SK-N-MC (cell line): ENCODE data around the gene NEDD9.

Experiments used
- DNase-seq: peaks from one replicate; pipeline ENCODE4 v3.0.0-alpha.2; 2011; ENCODE audit warnings: low read depth, low spot score
- H3K27ac ChIP-seq: fragments of 200-600 bp; sonication (generic); 2 replicates; pipeline ENCODE4 v1.5.1; 2016; ENCODE audit warnings: mixed run types
- H3K36me3 ChIP-seq: fragments of 200-600 bp; sonication (generic); 2 replicates; pipeline ENCODE4 v1.6.1; 2017; ENCODE audit warnings: antibody characterized with exemption, low read length, mixed read lengths; ENCODE audit not compliant: insufficient read depth
- H3K4me3 ChIP-seq: fragments of 200-600 bp; sonication (generic); 2 replicates; pipeline ENCODE4 v1.5.1; 2016
- H3K9ac ChIP-seq: fragments of 200-600 bp; sonication (generic); 2 replicates; pipeline ENCODE4 v1.8.0; 2017; ENCODE audit warnings: mixed run types, mixed read lengths; ENCODE audit not compliant: insufficient read length
- H3K9me3 ChIP-seq: fragments of 200-600 bp; sonication (generic); 2 replicates; pipeline ENCODE4 v1.6.1; 2017; ENCODE audit warnings: low read depth, mild to moderate bottlenecking, antibody characterized with exemption, low read length, moderate library complexity, mixed read lengths
- EZH2 ChIP-seq: fragments of 200-600 bp; sonication (generic); IDR thresholded peaks from one replicate; pipeline ENCODE4 v1.6.1; 2017; ENCODE audit warnings: antibody characterized with exemption
- FOXP2 ChIP-seq: optimal IDR thresholded peaks from 2 replicates; pipeline ENCODE3; 2011; ENCODE audit warnings: mild to moderate bottlenecking, moderate library complexity; ENCODE audit not compliant: insufficient read depth; ENCODE audit errors: extremely low read length, control extremely low read depth
- POLR2AphosphoS5 ChIP-seq: IDR thresholded peaks from 2 replicates; pipeline ENCODE4 v1.6.1; 2012; ENCODE audit warnings: mild to moderate bottlenecking, low read depth, low read length, borderline replicate concordance

NEDD9 gene

DNA sequence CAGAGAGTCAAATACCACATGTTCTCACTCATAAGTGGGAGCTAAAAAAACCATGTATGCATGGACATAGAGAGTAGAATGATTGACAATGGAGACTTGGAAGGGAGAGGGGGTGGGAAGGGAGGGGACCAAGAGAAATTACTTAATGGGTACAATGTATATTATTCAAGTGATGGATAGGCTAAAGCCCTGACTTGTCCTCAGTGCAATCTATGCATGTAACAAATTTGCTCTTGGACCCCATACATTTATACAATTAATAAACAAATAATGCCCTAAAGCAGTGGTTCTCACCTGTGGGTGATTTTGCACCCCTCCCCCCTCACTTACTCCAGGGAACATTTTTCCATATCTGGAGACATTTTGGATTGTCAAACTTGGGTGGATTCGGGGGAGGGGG lies 33.5 kb upstream of the NEDD9 start:
- H3K4me3 ChIP-seq: no peak overlapping the region
- no peaks in the 10 kb centered on the region for H3K36me3 ChIP-seq
- no peaks in the 10 kb centered on the region for H3K9me3 ChIP-seq
- H3K27ac ChIP-seq: no peak overlapping the region
- TF ChIP-seq EZH2 (no peak), FOXP2 (no peak), POLR2AphosphoS5 (no peak)
- no peak for DNase-seq
- H3K9ac ChIP-seq: no peak overlapping the region

DNA sequence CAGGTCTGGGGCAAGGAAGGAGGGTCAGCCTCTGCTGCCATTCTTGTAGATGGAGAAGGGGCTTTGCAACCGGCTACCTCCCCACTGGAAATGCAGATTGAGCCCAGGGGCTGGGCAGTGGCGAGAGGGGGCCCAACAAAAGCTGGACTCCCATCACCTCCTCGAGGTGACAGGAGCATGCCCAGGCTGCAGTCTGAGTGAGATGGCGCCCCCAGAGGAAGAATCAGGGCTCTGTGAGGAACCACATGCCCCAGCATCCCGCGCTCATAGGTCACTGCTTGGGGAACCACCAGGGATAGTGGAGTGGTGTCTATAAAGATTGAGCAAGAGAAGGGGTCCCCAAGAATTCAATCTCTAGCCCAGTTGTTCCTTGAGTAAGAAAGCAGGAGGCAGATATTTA lies 31.6 kb upstream of the NEDD9 start:
- no peak overlapping the region for H3K27ac ChIP-seq
- H3K4me3 ChIP-seq: no peak overlapping the region
- no peak for TF ChIP-seq POLR2AphosphoS5
- no peak for TF ChIP-seq FOXP2
- TF ChIP-seq EZH2: no peak
- no peaks in the 10 kb centered on the region for H3K9me3 ChIP-seq
- DNase-seq: no peak
- no peaks in the 10 kb centered on the region for H3K36me3 ChIP-seq
- no peak overlapping the region for H3K9ac ChIP-seq

DNA sequence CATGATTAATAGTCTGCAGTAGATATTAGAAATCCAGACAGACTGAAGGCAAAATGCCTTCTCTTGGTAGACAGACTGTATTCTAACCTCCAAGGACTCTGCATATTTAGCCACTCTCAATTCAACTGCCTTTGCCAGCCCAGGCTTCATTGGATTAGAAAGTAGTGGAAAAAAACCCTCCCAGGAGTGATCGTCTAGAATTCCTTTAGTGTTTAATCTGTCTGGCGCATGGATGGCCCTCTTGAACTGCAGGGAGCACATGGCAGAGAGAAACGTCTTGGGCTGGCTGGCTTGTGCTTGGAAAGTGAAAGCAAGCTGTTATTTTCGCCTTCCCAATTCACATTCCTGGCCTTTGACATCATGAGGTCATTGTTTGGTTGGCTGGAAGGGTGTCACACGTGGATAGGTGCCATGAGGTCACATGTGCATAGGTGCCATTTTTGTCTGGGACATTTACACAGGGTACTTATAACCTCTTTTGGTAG lies 30.9 kb upstream of the NEDD9 start:
- TF ChIP-seq FOXP2 (no peak), POLR2AphosphoS5 (no peak), EZH2 (no peak)
- Histone ChIP-seq H3K27ac (no peak overlapping the region), H3K9ac (no peak overlapping the region), H3K9me3 (no peaks in the 10 kb centered on the region), H3K4me3 (no peak overlapping the region), H3K36me3 (no peaks in the 10 kb centered on the region)
- no peak for DNase-seq

DNA sequence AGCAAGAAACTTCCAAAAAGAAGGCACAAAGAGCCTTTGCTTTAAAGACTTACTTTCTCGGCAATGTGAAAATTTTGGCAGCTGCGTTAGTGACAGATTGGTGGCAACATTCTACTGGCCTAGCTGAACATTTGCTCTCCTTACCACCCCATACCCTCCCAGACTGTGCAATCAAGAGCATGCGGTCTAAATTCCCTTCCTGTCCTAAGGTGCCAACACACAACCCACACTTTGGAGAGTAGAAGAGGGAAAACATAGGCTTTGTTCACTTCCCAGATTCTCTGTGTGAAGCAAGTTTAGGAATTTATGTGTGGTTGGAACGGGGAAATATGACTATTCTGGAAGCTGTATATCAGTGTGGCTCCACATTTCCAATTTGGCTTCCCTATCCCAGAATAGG lies 29.8 kb upstream of the NEDD9 start:
- H3K36me3 ChIP-seq: no peaks in the 10 kb centered on the region
- H3K27ac ChIP-seq: no peak overlapping the region
- no peak overlapping the region for H3K9ac ChIP-seq
- DNase-seq: no peak
- no peak overlapping the region for H3K4me3 ChIP-seq
- TF ChIP-seq POLR2AphosphoS5: no peak
- TF ChIP-seq FOXP2: no peak
- no peaks in the 10 kb centered on the region for H3K9me3 ChIP-seq

DNA sequence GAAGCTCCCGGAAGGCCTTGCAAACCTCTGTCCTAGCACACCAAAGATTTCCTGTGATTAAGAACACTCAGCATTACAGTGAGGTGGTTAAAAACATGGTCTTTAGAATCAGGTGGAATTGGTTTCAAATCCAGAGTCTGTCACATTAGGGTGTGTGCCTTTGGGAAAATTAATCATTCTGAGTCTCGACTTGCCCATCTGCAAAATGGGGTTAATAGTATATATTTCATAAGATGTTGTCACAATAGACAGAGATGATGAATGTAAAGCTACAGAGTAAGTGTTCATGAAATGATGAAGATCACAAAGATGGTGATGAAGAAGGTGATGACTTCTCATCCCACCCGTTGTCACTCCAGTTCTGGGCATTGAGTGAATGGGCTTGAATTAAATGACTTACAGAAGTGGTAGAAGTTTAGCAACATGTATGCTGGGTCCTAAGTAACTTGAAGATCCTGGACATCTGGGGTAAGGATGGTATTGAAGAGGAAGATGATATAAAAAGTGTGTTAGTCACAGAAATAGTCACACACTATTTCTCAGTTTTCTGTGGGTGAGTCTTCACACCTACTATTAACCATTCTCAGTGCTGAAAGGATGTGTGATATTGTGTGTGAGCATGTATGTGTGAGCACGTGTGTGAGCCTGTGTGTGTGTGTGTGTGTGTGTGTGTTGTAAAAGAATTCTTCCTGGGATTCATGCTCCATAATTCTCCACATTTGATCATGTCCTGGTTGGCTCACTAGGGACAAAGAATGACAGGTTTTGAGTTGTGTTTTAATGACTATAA lies 28.0 kb upstream of the NEDD9 start:
- TF ChIP-seq POLR2AphosphoS5 (no peak), FOXP2 (no peak), EZH2 (no peak)
- H3K9me3 ChIP-seq: no peaks in the 10 kb centered on the region
- H3K27ac ChIP-seq: no peak overlapping the region
- H3K9ac ChIP-seq: no peak overlapping the region
- H3K36me3 ChIP-seq: no peaks in the 10 kb centered on the region
- no peak overlapping the region for H3K4me3 ChIP-seq
- DNase-seq: no peak

DNA sequence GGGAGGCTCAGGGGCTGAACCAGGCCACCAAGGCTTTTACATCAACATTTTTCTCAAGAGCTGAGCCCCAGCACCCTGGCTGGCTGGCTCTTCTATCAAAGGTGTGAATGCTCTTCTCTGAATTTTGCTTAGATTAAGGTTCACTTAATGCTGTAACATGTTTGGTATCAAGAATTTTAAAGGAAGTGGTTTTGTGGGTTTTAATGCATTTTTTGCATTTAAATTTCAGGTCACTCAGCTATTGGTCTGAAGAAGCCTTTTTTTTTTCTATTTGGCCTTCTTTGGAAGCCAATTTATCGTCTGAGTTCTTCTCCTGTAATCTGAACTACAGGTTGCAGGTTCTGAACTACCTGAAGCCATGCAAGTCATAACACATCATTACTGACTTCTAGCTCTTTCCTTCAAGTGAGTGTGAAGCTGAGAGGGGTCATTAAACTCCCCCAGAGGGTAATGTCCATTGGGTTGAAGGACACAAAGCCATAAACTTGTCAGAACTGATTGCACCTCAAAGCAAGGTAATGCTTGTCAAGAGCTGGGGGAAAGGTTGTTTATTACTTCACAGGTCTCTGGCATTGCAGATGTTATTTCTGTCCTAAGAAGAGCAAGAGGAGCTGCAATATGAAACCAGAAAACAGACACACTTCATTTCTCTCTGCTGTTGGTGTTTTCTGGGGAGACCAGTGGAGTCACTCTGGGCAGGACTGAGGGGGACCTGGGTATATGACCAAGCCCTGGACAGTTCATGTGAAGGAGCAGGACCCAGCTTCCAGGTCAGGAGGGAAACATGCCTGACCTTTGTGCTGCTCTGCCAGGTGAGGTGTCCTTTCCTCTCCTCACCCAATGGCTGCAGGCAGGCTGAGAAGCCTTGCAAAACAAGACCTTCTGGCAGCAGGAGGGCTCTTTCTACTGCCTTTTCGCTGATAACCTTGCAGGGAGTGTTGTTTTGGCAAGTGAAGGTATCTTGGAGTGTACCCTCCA lies 26.1 kb upstream of the NEDD9 start:
- TF ChIP-seq FOXP2 (no peak), EZH2 (no peak), POLR2AphosphoS5 (no peak)
- H3K9me3 ChIP-seq: no peaks in the 10 kb centered on the region
- no peaks in the 10 kb centered on the region for H3K36me3 ChIP-seq
- no peak for DNase-seq
- no peak overlapping the region for H3K9ac ChIP-seq
- H3K27ac ChIP-seq: no peak overlapping the region
- H3K4me3 ChIP-seq: no peak overlapping the region

DNA sequence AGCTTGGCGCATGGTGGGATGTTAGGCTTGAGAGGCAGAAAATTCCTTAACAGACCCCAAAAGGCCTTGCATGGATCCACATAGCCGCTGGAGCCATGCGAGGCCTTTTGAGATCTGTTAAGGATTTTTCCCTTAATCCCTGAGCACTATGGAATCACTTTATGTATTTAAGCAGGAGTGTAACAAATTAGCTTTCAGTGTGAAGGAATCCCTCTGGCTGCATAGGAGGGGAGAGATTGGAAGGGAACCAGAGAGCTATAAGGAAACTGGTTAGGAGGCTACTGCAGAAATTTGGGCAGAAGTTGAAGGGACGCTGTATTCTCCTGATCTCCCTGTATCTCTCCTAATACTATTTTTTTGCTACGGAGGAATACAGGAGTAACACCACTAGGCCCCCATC lies 23.1 kb upstream of the NEDD9 start:
- H3K36me3 ChIP-seq: no peaks in the 10 kb centered on the region
- no peak overlapping the region for H3K9ac ChIP-seq
- H3K4me3 ChIP-seq: no peak overlapping the region
- H3K27ac ChIP-seq: no peak overlapping the region
- no peaks in the 10 kb centered on the region for H3K9me3 ChIP-seq
- TF ChIP-seq EZH2 (no peak), POLR2AphosphoS5 (no peak), FOXP2 (no peak)
- DNase-seq: no peak

DNA sequence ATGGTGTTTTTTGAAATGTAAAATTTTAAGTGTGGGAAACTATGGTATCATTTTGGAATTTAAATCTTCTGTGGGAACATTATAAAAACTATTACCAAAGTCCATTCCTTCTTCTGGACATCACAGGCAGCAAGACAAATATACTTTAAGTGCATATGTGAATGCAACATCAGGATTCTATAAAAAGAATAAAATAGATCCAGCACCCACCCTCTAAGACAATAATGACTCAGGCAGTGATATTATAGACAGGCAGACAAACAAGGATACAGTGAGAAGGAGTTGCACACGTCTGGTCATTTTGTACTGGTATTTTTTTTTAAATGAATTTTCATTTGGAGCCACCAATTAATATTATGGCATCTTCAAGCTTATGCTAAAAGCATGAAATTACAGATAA lies 21.1 kb upstream of the NEDD9 start:
- H3K36me3 ChIP-seq: no peaks in the 10 kb centered on the region
- no peak overlapping the region for H3K27ac ChIP-seq
- H3K9me3 ChIP-seq: no peaks in the 10 kb centered on the region
- no peak overlapping the region for H3K4me3 ChIP-seq
- TF ChIP-seq FOXP2: no peak
- no peak for TF ChIP-seq POLR2AphosphoS5
- no peak for TF ChIP-seq EZH2
- no peak overlapping the region for H3K9ac ChIP-seq
- DNase-seq: no peak
